ENCODE results near the gene TMEM54.

GRCh38 chr1:32867151-32867550 is 34.0 kb downstream of the TMEM54 start:
- TF ChIP-seq IRX3 (CRISPR knock-in tag; IDR thresholded peaks at IDR 0.05; ENCODE audit: borderline replicate concordance, low read depth) (no peak), RBM39 (IDR thresholded peaks at IDR 0.05; ENCODE audit: low read depth, low read length, poor library complexity, severe bottlenecking) (no peak), NCOA1 (CRISPR knock-in tag; IDR thresholded peaks at IDR 0.05) (no peak), SP1 (IDR thresholded peaks at IDR 0.05) (no peak), SP1 (CRISPR knock-in tag; IDR thresholded peaks at IDR 0.05) (no peak), CTCF (CRISPR knock-in tag; IDR thresholded peaks at IDR 0.05) (no peak), HOXA7 (CRISPR knock-in tag; IDR thresholded peaks at IDR 0.05) (no peak)
